A549 (cell line): ENCODE data around the gene GPD2. TPM values are rescaled to one million over a fixed set of nuclear protein-coding genes. Genes with fewer than 3 reads are reported as not detected.

ENCODE experiments used
- ATAC-seq, 2 experiments: fragments of 200-7000 bp in 1 of 2; fragments of >200 bp in 1 of 2; cut with Nextera tagmentation in 1 of 2; cut with Tn5 transposase in 1 of 2; 3 replicates each; pipeline versions ENCODE4 v1.8.0 to v1.9.1; 2018 to 2020; ENCODE audit warnings: mild to moderate bottlenecking in 1 of 2, moderate library complexity in 1 of 2
- CTCF ChIA-PET: fragments of 300-600 bp; sonication (Branson Sonifier 250); formaldehyde crosslinking; extraction: SDS; loops from one replicate; lab custom pipeline; 2021; ENCODE audit warnings: antibody characterized with exemption, inconsistent platforms; lab: Yijun Ruan, JAX
- POLR2A ChIA-PET: fragments of 350-600 bp; formaldehyde crosslinking; extraction: SDS; loops from one replicate; lab custom pipeline; 2021; ENCODE audit warnings: antibody characterized with exemption, inconsistent platforms; lab: Yijun Ruan, JAX
- DNase-seq, 2 experiments: peaks; one replicate each; pipeline versions ENCODE4 v3.0.0 to v3.0.0-alpha.2; 2011 to 2016; ENCODE audit warnings: low read depth in 1 of 2, low spot score in 1 of 2
- FAIRE-seq: peaks from 2 replicates; lab custom pipeline; 2011; peaks lifted over from hg19 to GRCh38; lab: Jason Lieb, UNC
- H3K27ac ChIP-seq, 2 experiments: fragments of >200 bp; sonication (Bioruptor Twin); formaldehyde crosslinking; 3 replicates each; pipeline ENCODE4 v1.5.1; 2016 to 2017
- H3K4me1 ChIP-seq: fragments of >200 bp; sonication (Bioruptor Twin); formaldehyde crosslinking; 3 replicates; pipeline ENCODE4 v1.6.1; 2016
- H3K4me2 ChIP-seq: fragments of >200 bp; sonication (Bioruptor Twin); formaldehyde crosslinking; 3 replicates; pipeline ENCODE4 v1.6.1; 2016
- H3K4me3 ChIP-seq: fragments of >200 bp; sonication (Bioruptor Twin); formaldehyde crosslinking; 3 replicates; pipeline ENCODE4 v1.5.1; 2016
- H3K9me3 ChIP-seq: fragments of >200 bp; sonication (Bioruptor Twin); formaldehyde crosslinking; 3 replicates; pipeline ENCODE4 v1.6.1; 2016
- CEBPB ChIP-seq, 2 experiments: fragments of >200 bp in 1 of 2; sonication (Bioruptor Twin) in 1 of 2; formaldehyde crosslinking in 1 of 2; IDR thresholded peaks; 2 replicates each; pipeline ENCODE4 v1.6.1; 2012 to 2016
- CHD2 ChIP-seq: fragments of 150-350 bp; IDR thresholded peaks from 2 replicates; pipeline ENCODE4 v1.6.1; 2014; ENCODE audit warnings: low read length; ENCODE audit not compliant: partially characterized antibody
- FOSL2 ChIP-seq, 2 experiments: fragments of 450-650 bp in 1 of 2; fragments of >200 bp in 1 of 2; sonication (Bioruptor Twin) in 1 of 2; formaldehyde crosslinking; IDR thresholded peaks; 2 replicates each; pipeline versions ENCODE4 v1.5.0 to v1.6.1; 2016 to 2020; ENCODE audit warnings: mild to moderate bottlenecking in 1 of 2, moderate library complexity in 1 of 2
- FOXS1 ChIP-seq: fragments of 250-450 bp; sonication (Bioruptor Pico); IDR thresholded peaks from 2 replicates; pipeline ENCODE4 v1.5.0; 2020; ENCODE audit warnings: mild to moderate bottlenecking, moderate library complexity
- GATA3 ChIP-seq: IDR thresholded peaks from 2 replicates; pipeline ENCODE4 v1.6.1; 2012; ENCODE audit warnings: borderline replicate concordance
- HDAC2 ChIP-seq: fragments of 200-600 bp; sonication (generic); IDR thresholded peaks from 2 replicates; pipeline ENCODE4 v1.6.1; 2016
- HEYL ChIP-seq: fragments of 250-450 bp; sonication (Bioruptor Pico); IDR thresholded peaks from 2 replicates; pipeline ENCODE4 v1.8.0; 2021; ENCODE audit warnings: mild to moderate bottlenecking, moderate library complexity
- HOXA7 ChIP-seq: fragments of 250-450 bp; sonication (Bioruptor Pico); IDR thresholded peaks from 2 replicates; pipeline ENCODE4 v1.5.0; 2020; ENCODE audit warnings: mild to moderate bottlenecking, moderate library complexity
- HOXB5 ChIP-seq: fragments of 250-450 bp; sonication (Bioruptor Pico); IDR thresholded peaks from 2 replicates; pipeline ENCODE4 v1.5.0; 2020; ENCODE audit warnings: mild to moderate bottlenecking, moderate library complexity
- JUN ChIP-seq, 2 experiments: fragments of >200 bp; sonication (Bioruptor Twin); formaldehyde crosslinking; IDR thresholded peaks; 2 replicates in 1 of 2; 3 replicates in 1 of 2; pipeline ENCODE4 v1.6.1; 2016 to 2017
- KDM1A ChIP-seq: fragments of 200-600 bp; sonication (generic); IDR thresholded peaks from 2 replicates; pipeline ENCODE4 v1.6.1; 2016; ENCODE audit warnings: low read depth, mild to moderate bottlenecking
- KDM5A ChIP-seq: fragments of 200-600 bp; sonication (generic); IDR thresholded peaks from 2 replicates; pipeline ENCODE4 v1.6.1; 2016; ENCODE audit warnings: antibody characterized with exemption, mild to moderate bottlenecking
- MYC ChIP-seq: IDR thresholded peaks from 2 replicates; pipeline ENCODE4 v1.6.1; 2012; ENCODE audit warnings: mild to moderate bottlenecking, inconsistent platforms, low read length, improper control_type of control experiment, borderline replicate concordance
- NFE2L2 ChIP-seq: fragments of 150-350 bp; conservative IDR thresholded peaks from 2 replicates; pipeline ENCODE4 v1.6.1; 2014; ENCODE audit warnings: low read length
- PHF8 ChIP-seq: fragments of 200-600 bp; sonication (generic); IDR thresholded peaks from 2 replicates; pipeline ENCODE4 v1.6.1; 2016; ENCODE audit warnings: low read depth, mild to moderate bottlenecking, antibody characterized with exemption, moderate library complexity, borderline replicate concordance
- POLR2A ChIP-seq: IDR thresholded peaks from 2 replicates; pipeline ENCODE4 v1.6.1; 2012; ENCODE audit warnings: mild to moderate bottlenecking, low read length
- POLR2AphosphoS2 ChIP-seq: conservative IDR thresholded peaks from 2 replicates; pipeline ENCODE4 v1.6.1; 2012; ENCODE audit warnings: low read length, improper control_type of control experiment, inconsistent platforms
- RAD21 ChIP-seq, 2 experiments: fragments of >200 bp in 1 of 2; sonication (Bioruptor Twin) in 1 of 2; formaldehyde crosslinking in 1 of 2; IDR thresholded peaks in 1 of 2; conservative IDR thresholded peaks in 1 of 2; 2 replicates in 1 of 2; 3 replicates in 1 of 2; pipeline ENCODE4 v1.6.1; 2012 to 2018; ENCODE audit warnings: inconsistent platforms in 1 of 2
- RARB ChIP-seq: fragments of 250-450 bp; sonication (Bioruptor Pico); IDR thresholded peaks from 2 replicates; pipeline ENCODE4 v1.8.0; 2021; ENCODE audit warnings: mild to moderate bottlenecking, moderate library complexity
- RCOR1 ChIP-seq: fragments of 150-350 bp; IDR thresholded peaks from 2 replicates; pipeline ENCODE4 v1.6.1; 2014; ENCODE audit warnings: antibody characterized with exemption, low read length, low read depth
- RFX5 ChIP-seq: fragments of 450-650 bp; IDR thresholded peaks from 2 replicates; pipeline ENCODE4 v1.7.1; 2014; ENCODE audit warnings: antibody characterized with exemption, mild to moderate bottlenecking, moderate library complexity
- RNF2 ChIP-seq: fragments of 200-600 bp; sonication (generic); IDR thresholded peaks from 2 replicates; pipeline ENCODE4 v1.6.1; 2016; ENCODE audit warnings: low read depth, mild to moderate bottlenecking, antibody characterized with exemption, moderate library complexity, borderline replicate concordance
- SMC3 ChIP-seq: fragments of >200 bp; sonication (Bioruptor Twin); formaldehyde crosslinking; IDR thresholded peaks from 3 replicates; pipeline ENCODE4 v1.6.1; 2018; ENCODE audit warnings: inconsistent platforms
- SREBF2 ChIP-seq: fragments of 450-650 bp; IDR thresholded peaks from 2 replicates; pipeline ENCODE4 v1.6.1; 2014; ENCODE audit warnings: mild to moderate bottlenecking, moderate library complexity
- ZC3H11A ChIP-seq: fragments of 450-650 bp; IDR thresholded peaks from 2 replicates; pipeline ENCODE4 v1.6.1; 2014; ENCODE audit warnings: antibody characterized with exemption, mild to moderate bottlenecking
- ZNF302 ChIP-seq: fragments of 250-450 bp; sonication (Bioruptor Pico); IDR thresholded peaks from 2 replicates; pipeline ENCODE4 v1.9.0; 2021; ENCODE audit warnings: inconsistent platforms, mild to moderate bottlenecking, moderate library complexity
- ZSCAN20 ChIP-seq: fragments of 250-450 bp; sonication (Bioruptor Pico); IDR thresholded peaks from 2 replicates; pipeline ENCODE4 v1.8.0; 2022; ENCODE audit warnings: mild to moderate bottlenecking, moderate library complexity
- WGBS: methylation state at CpG from one replicate; pipeline ENCODE4 v1.1.6; 2017; ENCODE audit errors: missing lambda C conversion rate; 5-methylcytosine and 5-hydroxymethylcytosine counted together
- polyA plus RNA-seq, 4 experiments: library from polyadenylated mRNA; depleted of rRNA in 3 of 4; stranded (reverse); fragments of >200 nt; fragmentation: RNase III in 1 of 4; extraction: RNeasy Plus Mini Kit Qiagen cat#74134 plus additional on column Dnase treatment in 1 of 4; gene quantifications; 2 replicates in 3 of 4; 3 replicates in 1 of 4; pipeline ENCODE4 v1.2.3, GENCODE V29; 2011 to 2017
- TF ChIP-seq, protein P1 (sequence below): fragments of 450-650 bp; IDR thresholded peaks from 2 replicates; pipeline ENCODE4 v1.6.1; 2014; ENCODE audit warnings: antibody characterized with exemption
- TF ChIP-seq, protein P2 (sequence below): fragments of 150-350 bp; IDR thresholded peaks from 2 replicates; pipeline ENCODE4 v1.6.1; 2014; ENCODE audit warnings: low read depth, mild to moderate bottlenecking, low read length
- TF ChIP-seq, protein P3 (sequence below): IDR thresholded peaks from 2 replicates; pipeline ENCODE4 v1.6.1; 2012
- TF ChIP-seq, protein P4 (sequence below): fragments of >200 bp; sonication (Bioruptor Twin); formaldehyde crosslinking; IDR thresholded peaks from 2 replicates; pipeline ENCODE4 v1.6.1; 2016
- TF ChIP-seq, protein P5 (sequence below): fragments of 200-600 bp; sonication (generic); IDR thresholded peaks from 2 replicates; pipeline ENCODE4 v1.6.1; 2016; ENCODE audit warnings: antibody characterized with exemption, mild to moderate bottlenecking, moderate library complexity

The GPD2 gene
- polyA plus RNA-seq, 2 of the 4 experiments (the other 2 are of a cell fraction) = 26.6 to 39.6 TPM

DNA sequence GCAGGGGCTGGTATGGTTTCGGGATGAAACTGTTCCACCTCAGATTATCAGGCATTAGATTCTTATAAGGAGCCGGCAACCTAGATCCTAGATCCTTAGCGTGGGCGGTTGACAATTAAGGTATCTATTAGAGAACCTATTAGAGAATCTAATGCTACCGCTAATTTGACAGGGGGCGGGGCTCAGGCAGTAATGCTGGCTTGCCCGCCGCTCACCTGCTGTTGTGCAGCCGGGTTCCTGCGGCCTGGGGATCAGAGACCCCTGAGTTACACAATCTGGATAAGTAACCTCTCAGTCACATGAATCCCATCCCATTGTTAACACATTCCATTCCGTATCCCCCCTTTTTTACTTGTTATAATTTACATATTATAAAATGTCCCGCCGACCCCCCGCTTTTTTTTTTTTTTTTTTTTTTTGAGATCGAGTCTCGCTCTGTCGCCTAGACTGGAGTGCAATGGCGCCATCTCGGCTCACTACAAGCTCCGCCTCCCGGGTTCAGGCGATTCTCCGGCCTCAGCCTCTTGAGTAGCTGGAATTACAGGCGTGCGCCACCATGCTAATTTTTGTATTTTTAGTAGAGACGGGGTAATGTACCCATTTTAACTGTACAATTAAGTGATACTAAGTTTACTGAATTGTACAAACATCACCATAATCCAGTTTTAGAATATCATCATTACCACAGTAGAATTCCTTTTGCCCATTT, 42.0 kb upstream of the GPD2 start:
- H3K4me2 ChIP-seq = no peak overlapping the region
- no peak for DNase-seq
- 92% methylated on average over 26 of the region's 26 CpGs for WGBS
- ChIA-PET POLR2A (interaction anchor here (0.6 kb wide), 1 partner anchor 60 kb away, joined by 3 read pairs; no protein-coding TSS in a partner anchor), CTCF (interaction anchor here (0.7 to 1.0 kb wide), 2 partner anchors 19 to 196 kb away, joined by 3 read pairs; no protein-coding TSS in a partner anchor)
- no peak for TF ChIP-seq RFX5
- no peak for TF ChIP-seq SREBF2
- TF ChIP-seq PHF8 = no peak
- TF ChIP-seq, protein P1, sequence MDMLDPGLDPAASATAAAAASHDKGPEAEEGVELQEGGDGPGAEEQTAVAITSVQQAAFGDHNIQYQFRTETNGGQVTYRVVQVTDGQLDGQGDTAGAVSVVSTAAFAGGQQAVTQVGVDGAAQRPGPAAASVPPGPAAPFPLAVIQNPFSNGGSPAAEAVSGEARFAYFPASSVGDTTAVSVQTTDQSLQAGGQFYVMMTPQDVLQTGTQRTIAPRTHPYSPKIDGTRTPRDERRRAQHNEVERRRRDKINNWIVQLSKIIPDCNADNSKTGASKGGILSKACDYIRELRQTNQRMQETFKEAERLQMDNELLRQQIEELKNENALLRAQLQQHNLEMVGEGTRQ = no peak
- TF ChIP-seq CEBPB (IDR thresholded peaks at IDR 0.05) = no peak
- no peak for TF ChIP-seq RCOR1
- no peak for TF ChIP-seq KDM5A
- no peak for TF ChIP-seq RAD21 (conservative IDR thresholded peaks at IDR 0.05 in 1 of 2, IDR thresholded peaks at IDR 0.05 in 1 of 2)
- no peak for TF ChIP-seq FOXS1 (CRISPR knock-in tag)
- TF ChIP-seq HOXA7 (CRISPR knock-in tag) = no peak
- no peak for TF ChIP-seq SMC3
- TF ChIP-seq FOSL2 (IDR thresholded peaks at IDR 0.05) = no peak
- no peak for TF ChIP-seq FOSL2 (CRISPR knock-in tag; IDR thresholded peaks at IDR 0.05)
- TF ChIP-seq, protein P2, sequence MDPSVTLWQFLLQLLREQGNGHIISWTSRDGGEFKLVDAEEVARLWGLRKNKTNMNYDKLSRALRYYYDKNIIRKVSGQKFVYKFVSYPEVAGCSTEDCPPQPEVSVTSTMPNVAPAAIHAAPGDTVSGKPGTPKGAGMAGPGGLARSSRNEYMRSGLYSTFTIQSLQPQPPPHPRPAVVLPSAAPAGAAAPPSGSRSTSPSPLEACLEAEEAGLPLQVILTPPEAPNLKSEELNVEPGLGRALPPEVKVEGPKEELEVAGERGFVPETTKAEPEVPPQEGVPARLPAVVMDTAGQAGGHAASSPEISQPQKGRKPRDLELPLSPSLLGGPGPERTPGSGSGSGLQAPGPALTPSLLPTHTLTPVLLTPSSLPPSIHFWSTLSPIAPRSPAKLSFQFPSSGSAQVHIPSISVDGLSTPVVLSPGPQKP = no peak
- no peak for TF ChIP-seq ZC3H11A
- no peak for TF ChIP-seq HDAC2
- TF ChIP-seq, protein P3, sequence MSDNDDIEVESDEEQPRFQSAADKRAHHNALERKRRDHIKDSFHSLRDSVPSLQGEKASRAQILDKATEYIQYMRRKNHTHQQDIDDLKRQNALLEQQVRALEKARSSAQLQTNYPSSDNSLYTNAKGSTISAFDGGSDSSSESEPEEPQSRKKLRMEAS = no peak
- TF ChIP-seq GATA3 = no peak
- TF ChIP-seq JUN (IDR thresholded peaks at IDR 0.05) = no peak
- TF ChIP-seq RARB (CRISPR knock-in tag) = no peak
- TF ChIP-seq CHD2 = no peak
- no peak overlapping the region for H3K27ac ChIP-seq
- H3K4me3 ChIP-seq = no peak overlapping the region
- peaks cover 5% of the 10 kb centered on the region for H3K4me1 ChIP-seq
- no peaks in the 10 kb centered on the region for H3K9me3 ChIP-seq
- no peak for FAIRE-seq
- ATAC-seq = no peak

DNA sequence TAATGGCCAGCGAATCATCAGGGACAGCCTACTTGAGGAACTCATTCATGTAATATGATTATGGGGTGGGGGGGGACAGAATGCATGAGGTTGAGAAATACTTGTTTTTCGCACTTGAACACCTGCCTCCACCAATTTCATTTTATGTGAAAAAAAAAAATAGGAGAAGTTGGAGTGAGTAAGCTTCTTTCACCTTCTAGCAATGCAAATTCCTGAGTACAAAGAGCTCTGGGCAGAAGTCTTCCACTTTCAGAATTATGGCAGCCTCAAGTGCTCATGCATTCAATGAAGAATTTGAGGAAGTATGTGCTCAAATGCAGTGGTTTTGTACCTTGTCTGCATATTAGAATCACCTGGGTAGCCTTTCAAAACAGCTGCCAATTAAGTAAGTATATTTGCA, 40.1 kb upstream of the GPD2 start:
- ChIA-PET CTCF (no interaction called here), POLR2A (interaction anchor here (1.0 to 1.3 kb wide), 2 partner anchors 54 to 62 kb away, joined by 3 to 4 read pairs; no protein-coding TSS in a partner anchor)
- no peaks in the 10 kb centered on the region for H3K9me3 ChIP-seq
- 88% methylated on average over 2 of the region's 2 CpGs for WGBS
- H3K27ac ChIP-seq = no peak overlapping the region
- no peak for FAIRE-seq
- peaks cover 12% of the 10 kb centered on the region for H3K4me1 ChIP-seq
- ATAC-seq = no peak
- no peak for DNase-seq
- TF ChIP-seq ZNF302 = no peak
- no peak for TF ChIP-seq ZSCAN20 (CRISPR knock-in tag)
- TF ChIP-seq CEBPB (IDR thresholded peaks at IDR 0.05) = no peak
- no peak for TF ChIP-seq FOXS1 (CRISPR knock-in tag)
- TF ChIP-seq POLR2A = no peak
- TF ChIP-seq FOSL2 (IDR thresholded peaks at IDR 0.05) = no peak
- TF ChIP-seq FOSL2 (CRISPR knock-in tag; IDR thresholded peaks at IDR 0.05) = no peak
- no peak for TF ChIP-seq HOXB5 (CRISPR knock-in tag)
- no peak for TF ChIP-seq KDM1A
- TF ChIP-seq, protein P4, sequence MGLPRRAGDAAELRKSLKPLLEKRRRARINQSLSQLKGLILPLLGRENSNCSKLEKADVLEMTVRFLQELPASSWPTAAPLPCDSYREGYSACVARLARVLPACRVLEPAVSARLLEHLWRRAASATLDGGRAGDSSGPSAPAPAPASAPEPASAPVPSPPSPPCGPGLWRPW = no peak
- TF ChIP-seq RNF2 = no peak
- no peak for TF ChIP-seq RFX5
- no peak for TF ChIP-seq SREBF2
- TF ChIP-seq CHD2 = no peak
- TF ChIP-seq KDM5A = no peak
- TF ChIP-seq HEYL (CRISPR knock-in tag) = no peak
- TF ChIP-seq, protein P5, sequence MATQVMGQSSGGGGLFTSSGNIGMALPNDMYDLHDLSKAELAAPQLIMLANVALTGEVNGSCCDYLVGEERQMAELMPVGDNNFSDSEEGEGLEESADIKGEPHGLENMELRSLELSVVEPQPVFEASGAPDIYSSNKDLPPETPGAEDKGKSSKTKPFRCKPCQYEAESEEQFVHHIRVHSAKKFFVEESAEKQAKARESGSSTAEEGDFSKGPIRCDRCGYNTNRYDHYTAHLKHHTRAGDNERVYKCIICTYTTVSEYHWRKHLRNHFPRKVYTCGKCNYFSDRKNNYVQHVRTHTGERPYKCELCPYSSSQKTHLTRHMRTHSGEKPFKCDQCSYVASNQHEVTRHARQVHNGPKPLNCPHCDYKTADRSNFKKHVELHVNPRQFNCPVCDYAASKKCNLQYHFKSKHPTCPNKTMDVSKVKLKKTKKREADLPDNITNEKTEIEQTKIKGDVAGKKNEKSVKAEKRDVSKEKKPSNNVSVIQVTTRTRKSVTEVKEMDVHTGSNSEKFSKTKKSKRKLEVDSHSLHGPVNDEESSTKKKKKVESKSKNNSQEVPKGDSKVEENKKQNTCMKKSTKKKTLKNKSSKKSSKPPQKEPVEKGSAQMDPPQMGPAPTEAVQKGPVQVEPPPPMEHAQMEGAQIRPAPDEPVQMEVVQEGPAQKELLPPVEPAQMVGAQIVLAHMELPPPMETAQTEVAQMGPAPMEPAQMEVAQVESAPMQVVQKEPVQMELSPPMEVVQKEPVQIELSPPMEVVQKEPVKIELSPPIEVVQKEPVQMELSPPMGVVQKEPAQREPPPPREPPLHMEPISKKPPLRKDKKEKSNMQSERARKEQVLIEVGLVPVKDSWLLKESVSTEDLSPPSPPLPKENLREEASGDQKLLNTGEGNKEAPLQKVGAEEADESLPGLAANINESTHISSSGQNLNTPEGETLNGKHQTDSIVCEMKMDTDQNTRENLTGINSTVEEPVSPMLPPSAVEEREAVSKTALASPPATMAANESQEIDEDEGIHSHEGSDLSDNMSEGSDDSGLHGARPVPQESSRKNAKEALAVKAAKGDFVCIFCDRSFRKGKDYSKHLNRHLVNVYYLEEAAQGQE = no peak
- TF ChIP-seq MYC = no peak
- no peak for TF ChIP-seq JUN (IDR thresholded peaks at IDR 0.05)
- no peak for TF ChIP-seq POLR2AphosphoS2
- TF ChIP-seq NFE2L2 = no peak
- no peak overlapping the region for H3K4me3 ChIP-seq
- no peak overlapping the region for H3K4me2 ChIP-seq
